Ovary (tissue), 9 donors: ENCODE measurements around the gene EDIL3. TPM values are rescaled to one million over a fixed set of nuclear protein-coding genes. Genes with fewer than 3 reads are reported as not detected.

Experiments used
- DNase-seq, 5 donors: peaks; one replicate each; pipeline ENCODE4 v3.0.0-alpha.2; 2019 to 2020
- H3K27ac ChIP-seq, 2 donors: fragments of 200-600 bp; one replicate each; pipeline versions ENCODE4 v1.5.1 to v1.8.0; 2019 to 2022
- H3K27me3 ChIP-seq: fragments of 200-600 bp; one replicate; pipeline ENCODE4 v1.8.0; 2022
- H3K36me3 ChIP-seq: fragments of 200-600 bp; sonication (generic); one replicate; pipeline ENCODE4 v1.5.1; 2019
- H3K4me1 ChIP-seq: one replicate; pipeline ENCODE4 v1.8.1; 2013; ENCODE audit warnings: mild to moderate bottlenecking, moderate library complexity; ENCODE audit not compliant: insufficient read depth
- H3K4me3 ChIP-seq: fragments of 200-600 bp; sonication (generic); one replicate; pipeline ENCODE4 v1.5.1; 2017
- H3K9me3 ChIP-seq, 2 donors: fragments of 200-600 bp in 1 of 2; sonication (generic) in 1 of 2; one replicate each; pipeline versions ENCODE4 v1.5.1 to v1.8.1; 2013 to 2019; ENCODE audit warnings: mild to moderate bottlenecking in 1 of 2, moderate library complexity in 1 of 2
- EP300 ChIP-seq: sonication (generic); formaldehyde crosslinking; IDR thresholded peaks from one replicate; pipeline ENCODE4 v1.6.1; 2017; ENCODE audit warnings: antibody characterized with exemption
- POLR2A ChIP-seq: fragments of 450-650 bp; IDR thresholded peaks from one replicate; pipeline ENCODE4 v1.6.1; 2017; ENCODE audit warnings: antibody characterized with exemption, mild to moderate bottlenecking, moderate library complexity
- WGBS, 3 donors: extraction: QIAGEN DNeasy Blood & Tissue Kit in 1 of 3; methylation state at CpG; one replicate each; pipeline versions ENCODE4 v1.1.5 to v1.1.7; 2013 to 2017; 5-methylcytosine and 5-hydroxymethylcytosine counted together
- intact Hi-C, 4 donors: fragments of 100-400 bp; cut with DNase I; formaldehyde crosslinking; loops; one replicate each; pipeline versions ENCODE4 v1.11.0 to v1.15.1; 2022 to 2023
- polyA plus RNA-seq, 2 donors: library from polyadenylated mRNA; stranded (reverse); fragments of 200-250 nt in 1 of 2; fragments of 350-450 nt in 1 of 2; fragmentation: Illumina TruSeq in 1 of 2; extraction: RNeasy Lipid Tissue Mini Kit (QIAGEN cat#74804) in 1 of 2; gene quantifications; one replicate each; pipeline ENCODE4 v1.2.3, GENCODE V29; 2013 to 2014
- total RNA-seq, 7 donors: library from RNA; depleted of rRNA in 2 of 7; stranded (reverse); fragments of >200 nt in 2 of 7; fragmentation: NEBNext Ultra II Directional in 3 of 7; extraction: Animal tissue kit (Norgen Biotek cat#: 25700) in 3 of 7; gene quantifications; one replicate each; pipeline versions ENCODE4 v1.1.0 to v1.2.4, GENCODE V29; 2016 to 2023
- TF ChIP-seq, protein P1 (sequence below), 3 donors: fragments of 450-650 bp in 2 of 3; fragments of 200-600 bp in 1 of 3; IDR thresholded peaks; one replicate each; pipeline versions ENCODE4 v1.5.1 to v1.8.0; 2016 to 2022; ENCODE audit warnings: antibody characterized with exemption in 3 of 3, mild to moderate bottlenecking in 1 of 3
- donor health status: DM: no; HTN: no; CAD: no; lungs with moderate emphysema.
- donor health status: DM: no; HTN: no; CAD: no.
- donor health status: Bipolar disorder and iron deficiency.
- donor health status: DM: yes; HTN: yes; CAD: no.
- donor health status: DM: no; HTN: no; CAD: no.
- donor health status: DM: yes; HTN: yes; CAD: no.

The EDIL3 gene
- total and polyA plus RNA-seq, 9 donors, result 5.9 to 41.5 (median 9.7) TPM

DNA sequence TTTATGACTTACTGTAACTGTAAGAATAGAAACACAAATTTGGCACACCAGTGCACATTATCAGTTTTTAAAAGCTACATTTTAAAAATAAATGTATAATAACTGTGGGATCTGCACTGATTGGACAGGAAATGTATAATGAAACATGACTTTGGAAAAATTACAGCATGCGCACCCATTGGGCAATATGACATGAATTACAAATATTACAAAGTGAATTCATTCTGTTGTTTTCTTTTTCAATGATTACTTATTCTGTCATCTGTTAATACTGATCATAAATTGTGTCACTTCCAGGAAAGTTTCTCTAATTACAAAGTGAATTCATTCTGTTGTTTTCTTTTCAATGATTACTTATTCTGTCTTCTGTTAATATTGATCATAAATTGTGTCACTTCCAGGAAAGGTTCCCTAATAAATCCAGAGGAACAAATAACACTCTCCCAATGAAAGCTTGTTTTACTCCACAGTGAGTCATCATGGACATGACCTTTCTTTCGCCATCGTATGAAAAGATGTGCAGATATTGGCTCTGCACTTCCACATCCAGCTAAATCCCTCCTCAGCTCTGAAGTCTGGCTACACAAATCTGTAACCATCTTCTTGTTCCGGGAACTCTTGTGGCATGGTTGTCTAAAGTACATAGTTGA lies 367.0 kb downstream of the EDIL3 start:
- 30 to 61% (median 53%) methylated on average over 4 of the region's 4 CpGs for WGBS, 3 donors
- intact Hi-C loops, result no loop called here

DNA sequence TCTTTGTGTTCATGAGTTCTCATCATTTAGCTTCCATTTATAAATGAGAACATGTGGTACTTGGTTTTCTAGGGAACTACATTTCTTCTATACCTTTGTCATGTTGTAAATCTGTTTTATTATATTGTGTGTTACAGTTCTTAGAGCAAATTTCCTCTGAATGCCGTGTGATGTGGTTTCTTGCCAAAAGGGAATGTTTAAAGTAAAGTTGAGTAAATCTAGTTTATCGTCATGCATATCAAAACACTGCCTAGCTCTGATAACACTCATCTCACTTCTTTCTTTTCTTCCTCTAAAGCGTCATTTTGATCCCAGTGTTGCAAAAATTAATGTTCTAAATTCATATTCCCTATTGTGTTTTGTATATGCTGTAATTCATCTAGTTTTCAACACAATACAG lies 368.6 kb downstream of the EDIL3 start:
- DNase-seq, result no peak
- Histone ChIP-seq H3K27me3 (no peaks in the 10 kb centered on the region), H3K27ac (no peak overlapping the region), H3K4me3 (no peak overlapping the region), H3K9me3 (no peaks in the 10 kb centered on the region), H3K4me1 (no peaks in the 10 kb centered on the region), H3K36me3 (no peaks in the 10 kb centered on the region)
- TF ChIP-seq, protein P1, sequence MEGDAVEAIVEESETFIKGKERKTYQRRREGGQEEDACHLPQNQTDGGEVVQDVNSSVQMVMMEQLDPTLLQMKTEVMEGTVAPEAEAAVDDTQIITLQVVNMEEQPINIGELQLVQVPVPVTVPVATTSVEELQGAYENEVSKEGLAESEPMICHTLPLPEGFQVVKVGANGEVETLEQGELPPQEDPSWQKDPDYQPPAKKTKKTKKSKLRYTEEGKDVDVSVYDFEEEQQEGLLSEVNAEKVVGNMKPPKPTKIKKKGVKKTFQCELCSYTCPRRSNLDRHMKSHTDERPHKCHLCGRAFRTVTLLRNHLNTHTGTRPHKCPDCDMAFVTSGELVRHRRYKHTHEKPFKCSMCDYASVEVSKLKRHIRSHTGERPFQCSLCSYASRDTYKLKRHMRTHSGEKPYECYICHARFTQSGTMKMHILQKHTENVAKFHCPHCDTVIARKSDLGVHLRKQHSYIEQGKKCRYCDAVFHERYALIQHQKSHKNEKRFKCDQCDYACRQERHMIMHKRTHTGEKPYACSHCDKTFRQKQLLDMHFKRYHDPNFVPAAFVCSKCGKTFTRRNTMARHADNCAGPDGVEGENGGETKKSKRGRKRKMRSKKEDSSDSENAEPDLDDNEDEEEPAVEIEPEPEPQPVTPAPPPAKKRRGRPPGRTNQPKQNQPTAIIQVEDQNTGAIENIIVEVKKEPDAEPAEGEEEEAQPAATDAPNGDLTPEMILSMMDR (IDR thresholded peaks at IDR 0.05), result no peak
- no peak for TF ChIP-seq POLR2A
- no peak for TF ChIP-seq EP300
- 76 to 91% (median 90%) methylated on average over 3 of the region's 3 CpGs for WGBS, 3 donors
- intact Hi-C loops, result no loop called here

More for the DNA sequence above, 367.0 kb downstream of the EDIL3 start:
- Histone ChIP-seq H3K9me3 (no peaks in the 10 kb centered on the region), H3K36me3 (no peaks in the 10 kb centered on the region), H3K4me1 (no peaks in the 10 kb centered on the region), H3K4me3 (no peak overlapping the region), H3K27me3 (no peaks in the 10 kb centered on the region), H3K27ac (no peak overlapping the region)
- no peak for DNase-seq
- TF ChIP-seq EP300 (no peak), POLR2A (no peak)
- TF ChIP-seq, protein P1 (IDR thresholded peaks at IDR 0.05), result no peak

DNA sequence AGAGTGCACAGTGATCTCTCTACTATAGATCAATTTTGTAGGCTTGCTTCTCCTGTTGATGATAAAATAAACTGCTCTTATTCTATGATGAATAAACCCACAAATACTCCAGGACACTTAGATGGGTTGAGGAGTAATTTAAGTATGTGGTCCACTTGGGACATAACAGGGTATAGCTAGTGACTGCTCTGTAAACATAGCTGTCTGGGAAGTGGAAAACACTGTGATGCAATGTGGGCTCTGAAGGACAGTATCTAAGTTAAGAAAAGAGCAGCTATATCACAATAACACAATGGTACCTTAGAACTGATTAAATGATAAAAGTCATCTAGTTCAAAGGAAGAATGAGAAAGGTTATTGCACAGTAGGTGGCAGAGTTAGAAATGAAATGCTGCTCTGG lies 369.7 kb downstream of the EDIL3 start:
- H3K36me3 ChIP-seq, result no peaks in the 10 kb centered on the region
- intact Hi-C loops, result no loop called here
- no peak overlapping the region for H3K4me3 ChIP-seq
- no peak for TF ChIP-seq POLR2A
- TF ChIP-seq, protein P1 (IDR thresholded peaks at IDR 0.05), result no peak
- no peak for TF ChIP-seq EP300
- H3K27ac ChIP-seq, result no peak overlapping the region
- no peaks in the 10 kb centered on the region for H3K27me3 ChIP-seq
- no peaks in the 10 kb centered on the region for H3K9me3 ChIP-seq
- no peaks in the 10 kb centered on the region for H3K4me1 ChIP-seq
- DNase-seq, result no peak

DNA sequence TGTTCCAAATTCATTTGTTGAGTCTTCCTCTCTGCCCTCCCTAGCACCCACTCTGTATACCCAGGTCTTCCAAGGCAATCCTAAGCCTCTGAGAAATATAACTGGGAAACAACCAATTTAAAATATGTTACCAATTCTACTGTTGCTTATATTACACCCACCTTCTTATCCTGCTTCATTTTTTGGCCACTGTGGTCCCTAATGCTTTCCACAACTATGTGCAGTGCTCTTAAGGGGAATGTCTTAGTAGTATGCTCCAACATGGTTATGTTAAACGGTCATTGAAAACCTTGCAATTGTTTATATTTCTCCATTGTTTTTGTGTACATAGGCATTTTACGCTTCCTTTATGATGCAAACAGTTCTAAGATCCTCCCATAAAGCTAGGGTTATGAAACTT lies 390.9 kb downstream of the EDIL3 start:
- no peaks in the 10 kb centered on the region for H3K36me3 ChIP-seq
- no peaks in the 10 kb centered on the region for H3K9me3 ChIP-seq
- TF ChIP-seq EP300, result no peak
- TF ChIP-seq POLR2A, result no peak
- TF ChIP-seq, protein P1 (IDR thresholded peaks at IDR 0.05), result no peak
- no peak overlapping the region for H3K27ac ChIP-seq
- no peak for DNase-seq
- no peaks in the 10 kb centered on the region for H3K27me3 ChIP-seq
- H3K4me3 ChIP-seq, result no peak overlapping the region
- H3K4me1 ChIP-seq, result no peaks in the 10 kb centered on the region
- 76 to 89% (median 85%) methylated on average over 2 of the region's 2 CpGs for WGBS, 3 donors
- intact Hi-C loops, result no loop called here
